PFSK-1 (cell line): ENCODE data around the gene GSTM2.

Experiments used
- FOXP2 ChIP-seq: optimal IDR thresholded peaks from 2 replicates; pipeline ENCODE3; 2011; ENCODE audit warnings: borderline replicate concordance, control low read depth, inconsistent platforms; ENCODE audit not compliant: insufficient read depth; ENCODE audit errors: extremely low read length, extremely low read depth
- POLR2AphosphoS5 ChIP-seq: IDR thresholded peaks from 2 replicates; pipeline ENCODE4 v1.6.1; 2012; ENCODE audit warnings: low read depth, mild to moderate bottlenecking, control low read depth, low read length, moderate library complexity
- SIN3A ChIP-seq: IDR thresholded peaks from 2 replicates; pipeline ENCODE4 v1.6.1; 2012; ENCODE audit warnings: mild to moderate bottlenecking, low read length, moderate library complexity, borderline replicate concordance; ENCODE audit not compliant: insufficient read depth
- TAF1 ChIP-seq: IDR thresholded peaks from 2 replicates; pipeline ENCODE4 v1.6.1; 2012; ENCODE audit warnings: low read length, control low read depth, borderline replicate concordance; ENCODE audit not compliant: insufficient read depth
- TF ChIP-seq, protein P1 (sequence below), 2 experiments: IDR thresholded peaks; 2 replicates each; pipeline versions ENCODE4 v1.6.1 to v1.8.0; 2011 to 2012; ENCODE audit warnings: low read depth in 2 of 2, low read length in 2 of 2, control low read depth in 1 of 2, inconsistent platforms in 1 of 2, mild to moderate bottlenecking in 1 of 2, moderate library complexity in 1 of 2; ENCODE audit not compliant: insufficient read depth in 1 of 2

The GSTM2 gene

DNA sequence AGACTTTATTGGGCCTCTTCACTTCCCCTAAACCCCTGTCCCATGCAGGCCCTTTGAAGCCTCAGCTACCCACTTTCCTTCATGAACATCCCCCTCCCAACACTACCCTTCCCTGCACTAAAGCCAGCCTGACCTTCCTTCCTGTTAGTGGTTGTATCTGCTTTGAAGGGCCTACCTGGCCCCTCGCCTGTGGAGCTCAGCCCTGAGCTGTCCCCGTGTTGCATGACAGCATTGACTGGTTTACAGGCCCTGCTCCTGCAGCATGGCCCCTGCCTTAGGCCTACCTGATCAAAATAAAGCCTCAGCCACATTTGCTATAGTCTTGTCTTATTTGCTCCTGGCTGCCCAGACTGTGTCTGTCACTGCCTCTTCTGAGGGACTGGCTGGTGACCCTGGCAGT is 6.5 kb upstream of the GSTM2 start:
- TF ChIP-seq POLR2AphosphoS5 (no peak), SIN3A (no peak), FOXP2 (no peak), TAF1 (no peak)
- TF ChIP-seq, protein P1, sequence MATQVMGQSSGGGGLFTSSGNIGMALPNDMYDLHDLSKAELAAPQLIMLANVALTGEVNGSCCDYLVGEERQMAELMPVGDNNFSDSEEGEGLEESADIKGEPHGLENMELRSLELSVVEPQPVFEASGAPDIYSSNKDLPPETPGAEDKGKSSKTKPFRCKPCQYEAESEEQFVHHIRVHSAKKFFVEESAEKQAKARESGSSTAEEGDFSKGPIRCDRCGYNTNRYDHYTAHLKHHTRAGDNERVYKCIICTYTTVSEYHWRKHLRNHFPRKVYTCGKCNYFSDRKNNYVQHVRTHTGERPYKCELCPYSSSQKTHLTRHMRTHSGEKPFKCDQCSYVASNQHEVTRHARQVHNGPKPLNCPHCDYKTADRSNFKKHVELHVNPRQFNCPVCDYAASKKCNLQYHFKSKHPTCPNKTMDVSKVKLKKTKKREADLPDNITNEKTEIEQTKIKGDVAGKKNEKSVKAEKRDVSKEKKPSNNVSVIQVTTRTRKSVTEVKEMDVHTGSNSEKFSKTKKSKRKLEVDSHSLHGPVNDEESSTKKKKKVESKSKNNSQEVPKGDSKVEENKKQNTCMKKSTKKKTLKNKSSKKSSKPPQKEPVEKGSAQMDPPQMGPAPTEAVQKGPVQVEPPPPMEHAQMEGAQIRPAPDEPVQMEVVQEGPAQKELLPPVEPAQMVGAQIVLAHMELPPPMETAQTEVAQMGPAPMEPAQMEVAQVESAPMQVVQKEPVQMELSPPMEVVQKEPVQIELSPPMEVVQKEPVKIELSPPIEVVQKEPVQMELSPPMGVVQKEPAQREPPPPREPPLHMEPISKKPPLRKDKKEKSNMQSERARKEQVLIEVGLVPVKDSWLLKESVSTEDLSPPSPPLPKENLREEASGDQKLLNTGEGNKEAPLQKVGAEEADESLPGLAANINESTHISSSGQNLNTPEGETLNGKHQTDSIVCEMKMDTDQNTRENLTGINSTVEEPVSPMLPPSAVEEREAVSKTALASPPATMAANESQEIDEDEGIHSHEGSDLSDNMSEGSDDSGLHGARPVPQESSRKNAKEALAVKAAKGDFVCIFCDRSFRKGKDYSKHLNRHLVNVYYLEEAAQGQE (IDR thresholded peaks at IDR 0.05; ENCODE audit: insufficient read depth in 1 of 2, low read depth in 2 of 2, low read length in 2 of 2) = no peak

DNA sequence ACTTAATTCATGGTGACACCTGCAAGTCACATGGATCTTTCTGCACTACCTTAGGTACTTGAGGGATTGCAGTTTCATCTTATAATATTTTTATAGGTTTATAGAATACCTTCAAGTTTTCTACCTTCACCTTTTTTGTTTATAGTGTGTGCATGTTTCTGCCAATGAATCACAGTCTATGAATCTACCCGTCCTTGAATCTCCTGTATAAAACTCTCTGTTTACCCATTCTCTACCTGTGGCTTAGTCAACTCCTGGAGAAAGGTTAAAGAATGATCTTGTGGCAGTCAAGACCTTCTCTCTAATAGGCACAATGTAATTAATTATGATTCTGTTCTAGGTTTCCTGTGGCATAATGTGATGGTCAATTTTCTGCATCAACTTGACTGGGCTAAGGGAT is 3.2 kb upstream of the GSTM2 start:
- TF ChIP-seq, protein P1 (IDR thresholded peaks at IDR 0.05; ENCODE audit: insufficient read depth in 1 of 2, low read depth in 2 of 2, low read length in 2 of 2) = no peak
- no peak for TF ChIP-seq POLR2AphosphoS5

DNA sequence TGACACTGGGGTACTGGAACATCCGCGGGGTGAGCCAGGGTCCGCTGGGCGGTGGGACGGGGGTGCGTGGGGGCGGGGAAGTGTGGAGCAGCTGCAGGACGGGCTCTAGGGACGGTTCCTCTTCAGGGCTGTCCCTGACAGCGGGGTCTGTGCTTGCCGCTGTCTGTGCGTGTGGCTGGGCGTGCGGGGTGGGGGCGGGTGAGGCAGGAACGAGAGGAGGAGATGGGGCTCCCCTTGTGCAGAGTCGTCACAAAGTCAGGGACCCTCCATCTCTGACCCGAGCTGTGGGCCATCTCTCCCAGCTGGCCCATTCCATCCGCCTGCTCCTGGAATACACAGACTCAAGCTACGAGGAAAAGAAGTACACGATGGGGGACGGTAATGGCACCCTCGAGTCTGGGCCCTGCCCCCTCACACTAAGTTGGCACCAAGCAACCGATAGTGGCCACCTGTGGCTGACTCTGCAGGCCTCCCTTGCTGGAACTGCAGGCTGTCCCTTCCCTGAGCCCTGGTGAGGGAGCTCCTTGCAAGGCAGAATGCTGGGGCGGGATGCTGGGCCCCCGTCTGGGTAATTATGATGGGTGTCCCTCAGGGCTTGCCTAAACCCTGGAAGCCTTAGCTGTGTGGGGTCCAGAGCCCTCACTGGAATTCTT is 392 bp downstream of the GSTM2 start:
- TF ChIP-seq POLR2AphosphoS5 (no peak), FOXP2 (no peak), SIN3A (no peak), TAF1 (no peak)
- TF ChIP-seq, protein P1 (IDR thresholded peaks at IDR 0.05; ENCODE audit: insufficient read depth in 1 of 2, low read depth in 2 of 2, low read length in 2 of 2) = no peak

DNA sequence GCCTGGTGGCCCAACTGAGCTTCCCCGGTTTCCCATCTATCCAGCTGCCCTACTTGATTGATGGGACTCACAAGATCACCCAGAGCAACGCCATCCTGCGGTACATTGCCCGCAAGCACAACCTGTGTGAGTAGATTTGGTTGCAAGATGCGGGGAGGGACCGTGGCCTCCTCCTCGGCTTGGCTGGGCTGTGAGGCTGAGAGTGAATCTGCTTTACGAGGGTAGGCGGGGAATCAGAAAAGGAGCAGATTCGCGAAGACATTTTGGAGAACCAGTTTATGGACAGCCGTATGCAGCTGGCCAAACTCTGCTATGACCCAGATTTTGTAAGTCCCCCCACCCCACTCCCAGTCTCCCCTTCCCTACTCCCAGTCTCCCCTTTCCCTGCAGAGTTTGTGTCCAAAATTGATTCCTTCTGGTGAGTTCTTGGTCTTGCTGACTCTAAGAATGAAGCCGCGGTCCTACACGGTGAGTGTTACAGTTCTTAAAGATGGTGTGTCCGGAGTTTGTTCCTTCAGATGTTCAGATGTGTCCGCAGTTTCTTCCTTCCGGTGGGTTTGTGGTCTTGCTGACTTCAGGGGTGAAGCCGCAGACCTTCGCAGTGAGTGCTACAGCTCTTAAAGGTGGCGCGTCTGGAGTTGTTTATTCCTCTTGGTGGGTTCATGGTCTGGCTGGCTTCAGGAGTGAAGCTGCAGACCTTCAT is 1.5 kb downstream of the GSTM2 start:
- TF ChIP-seq FOXP2 (no peak), SIN3A (no peak), TAF1 (no peak), POLR2AphosphoS5 (no peak)
- TF ChIP-seq, protein P1 (IDR thresholded peaks at IDR 0.05; ENCODE audit: insufficient read depth in 1 of 2, low read depth in 2 of 2, low read length in 2 of 2) = no peak
